Left lung (tissue), 10 donors: ENCODE results near the gene C6orf141. TPM values are rescaled to one million over a fixed set of nuclear protein-coding genes. Genes with fewer than 3 reads are reported as not detected.

Experiments used
- ATAC-seq: fragments of 200-7000 bp; cut with Tn5 transposase; one replicate; pipeline ENCODE4 v1.9.1; 2020; ENCODE audit warnings: moderate library complexity
- DNase-seq, 4 donors: peaks; one replicate each; pipeline ENCODE4 v3.0.0-alpha.2; 2013 to 2020
- H3K27ac ChIP-seq, 2 donors: fragments of 200-600 bp; sonication (generic) in 1 of 2; one replicate each; pipeline versions ENCODE4 v1.5.0 to v1.8.0; 2020 to 2021
- H3K27me3 ChIP-seq, 2 donors: fragments of 200-600 bp; sonication (generic) in 1 of 2; one replicate each; pipeline versions ENCODE4 v1.5.0 to v1.8.0; 2020 to 2021
- H3K36me3 ChIP-seq, 2 donors: fragments of 200-600 bp; sonication (generic) in 1 of 2; one replicate each; pipeline versions ENCODE4 v1.5.0 to v1.8.0; 2020 to 2021
- H3K4me1 ChIP-seq, 2 donors: fragments of 200-600 bp; one replicate each; pipeline ENCODE4 v1.8.0; 2021
- H3K4me3 ChIP-seq, 2 donors: fragments of 200-600 bp; sonication (generic) in 1 of 2; one replicate each; pipeline versions ENCODE4 v1.5.0 to v1.8.0; 2020 to 2021; ENCODE audit warnings: mild to moderate bottlenecking in 1 of 2
- H3K9me3 ChIP-seq, 2 donors: fragments of 200-600 bp; sonication (generic) in 1 of 2; one replicate each; pipeline versions ENCODE4 v1.5.0 to v1.8.0; 2020 to 2021
- intact Hi-C, 2 donors: fragments of 100-400 bp; cut with DNase I; formaldehyde crosslinking; loops; one replicate each; pipeline versions ENCODE4 v1.11.2 to v1.14.2; 2022
- polyA plus RNA-seq, 6 donors: library from polyadenylated mRNA; unstranded; fragments of 120-200 nt; gene quantifications; one replicate each; pipeline ENCODE4 v1.2.1, GENCODE V29; 2013; ENCODE audit not compliant: insufficient read length in 6 of 6
- total RNA-seq, 2 donors: library from RNA; stranded (reverse); fragmentation: NEBNext Ultra II Directional; extraction: Animal tissue kit (Norgen Biotek cat#: 25700); gene quantifications; one replicate each; pipeline ENCODE4 v1.2.1, GENCODE V29; 2021
- TF ChIP-seq, protein P1 (sequence below), 2 donors: fragments of 200-600 bp; sonication (generic) in 1 of 2; IDR thresholded peaks; one replicate each; pipeline versions ENCODE4 v1.5.0 to v1.8.0; 2021; ENCODE audit warnings: antibody characterized with exemption in 2 of 2
- donor health status: DM: no; HTN: yes; CAD: no.
- donor health status: DM: no; HTN: no; CAD: no.

The C6orf141 gene
- total and polyA plus RNA-seq, 8 donors: 3.0 to 10.0 (median 5.0) TPM

DNA sequence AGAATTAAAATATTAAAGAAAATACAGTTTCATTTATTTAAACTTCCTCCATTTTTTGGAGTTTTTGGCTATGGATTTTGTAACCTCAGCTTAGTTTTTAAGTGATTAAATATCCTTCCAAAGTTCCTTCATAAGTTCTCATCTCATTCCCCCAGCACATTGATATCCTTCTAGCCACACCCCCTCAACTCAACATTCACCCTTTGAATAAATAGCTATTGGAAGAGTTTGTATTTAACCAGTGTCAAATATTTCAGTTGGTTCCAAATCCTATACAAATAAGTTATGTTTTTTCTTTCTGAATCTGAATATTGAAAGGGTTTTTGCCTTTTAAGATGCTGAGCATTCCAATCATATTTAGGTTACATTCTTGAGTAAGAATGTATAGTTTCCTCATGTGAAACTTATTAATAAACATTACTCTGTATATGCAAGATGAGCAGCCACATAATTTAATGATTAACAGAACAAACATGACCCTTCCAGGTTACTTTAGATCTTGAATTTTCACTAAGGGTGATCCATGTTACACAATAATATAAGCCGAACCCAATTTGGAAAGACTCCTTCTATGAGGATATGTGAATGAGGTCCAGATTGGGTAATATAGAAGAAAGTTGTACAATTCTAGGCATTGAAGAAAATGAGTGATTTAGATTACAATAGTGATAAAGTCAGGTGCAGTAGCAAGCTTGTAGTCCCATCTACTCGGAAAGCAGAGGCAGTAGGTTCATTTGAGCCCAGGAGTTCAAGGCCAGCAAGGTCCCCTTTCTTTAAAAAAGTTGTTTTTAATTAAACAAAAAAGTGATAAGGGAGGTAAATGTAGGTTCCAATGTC is 37.1 kb upstream of the C6orf141 start:
- no peak for DNase-seq
- no peaks in the 10 kb centered on the region for H3K4me1 ChIP-seq
- H3K27me3 ChIP-seq: no peaks in the 10 kb centered on the region
- H3K36me3 ChIP-seq: no peaks in the 10 kb centered on the region
- ATAC-seq: no peak
- no peak overlapping the region for H3K4me3 ChIP-seq
- TF ChIP-seq, protein P1, sequence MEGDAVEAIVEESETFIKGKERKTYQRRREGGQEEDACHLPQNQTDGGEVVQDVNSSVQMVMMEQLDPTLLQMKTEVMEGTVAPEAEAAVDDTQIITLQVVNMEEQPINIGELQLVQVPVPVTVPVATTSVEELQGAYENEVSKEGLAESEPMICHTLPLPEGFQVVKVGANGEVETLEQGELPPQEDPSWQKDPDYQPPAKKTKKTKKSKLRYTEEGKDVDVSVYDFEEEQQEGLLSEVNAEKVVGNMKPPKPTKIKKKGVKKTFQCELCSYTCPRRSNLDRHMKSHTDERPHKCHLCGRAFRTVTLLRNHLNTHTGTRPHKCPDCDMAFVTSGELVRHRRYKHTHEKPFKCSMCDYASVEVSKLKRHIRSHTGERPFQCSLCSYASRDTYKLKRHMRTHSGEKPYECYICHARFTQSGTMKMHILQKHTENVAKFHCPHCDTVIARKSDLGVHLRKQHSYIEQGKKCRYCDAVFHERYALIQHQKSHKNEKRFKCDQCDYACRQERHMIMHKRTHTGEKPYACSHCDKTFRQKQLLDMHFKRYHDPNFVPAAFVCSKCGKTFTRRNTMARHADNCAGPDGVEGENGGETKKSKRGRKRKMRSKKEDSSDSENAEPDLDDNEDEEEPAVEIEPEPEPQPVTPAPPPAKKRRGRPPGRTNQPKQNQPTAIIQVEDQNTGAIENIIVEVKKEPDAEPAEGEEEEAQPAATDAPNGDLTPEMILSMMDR (IDR thresholded peaks at IDR 0.05): no peak
- H3K9me3 ChIP-seq: no peaks in the 10 kb centered on the region
- no peak overlapping the region for H3K27ac ChIP-seq
- intact Hi-C loops: no loop called here

DNA sequence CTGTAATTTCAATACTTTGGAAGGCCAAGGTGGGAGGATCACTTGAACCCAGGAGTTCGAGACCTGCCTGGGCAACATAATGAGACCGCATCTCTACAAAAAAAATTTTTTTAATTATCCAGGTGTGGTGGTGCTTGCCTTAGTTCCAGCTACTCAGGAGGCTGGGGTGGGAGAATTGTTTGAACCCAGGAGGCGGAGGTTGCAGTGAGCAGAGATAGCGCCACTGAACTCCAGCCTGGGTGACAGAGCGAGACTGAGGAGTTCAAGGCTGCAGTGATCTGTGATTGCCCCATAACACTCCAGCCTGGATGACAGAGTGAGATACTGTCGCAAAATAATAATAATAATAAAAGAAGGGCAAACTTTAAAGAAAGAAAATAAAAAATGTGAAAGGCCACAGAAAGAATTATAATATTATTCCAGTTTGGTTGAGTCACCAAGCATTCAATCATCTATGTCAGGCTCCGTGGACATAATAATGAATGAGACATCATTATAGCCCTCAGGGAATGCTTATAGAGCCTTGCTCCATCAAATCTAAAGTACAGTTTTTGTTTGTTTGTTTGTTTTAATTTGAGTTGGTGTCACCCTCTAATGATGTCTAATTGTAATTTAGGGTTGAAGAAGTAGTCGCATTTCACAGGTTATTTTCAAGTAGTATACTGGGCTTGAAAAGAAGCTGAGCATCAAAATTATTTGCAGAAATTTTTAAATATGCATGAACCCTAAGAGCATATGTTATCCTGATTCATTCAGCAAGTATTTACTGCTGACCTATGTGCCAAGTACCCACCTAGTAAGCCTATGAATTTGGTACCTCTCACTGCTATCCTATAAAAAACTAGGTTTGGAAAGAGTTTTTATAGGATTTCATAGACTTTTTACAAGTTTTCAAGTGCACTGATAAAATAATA is 35.6 kb upstream of the C6orf141 start:
- H3K4me1 ChIP-seq: no peaks in the 10 kb centered on the region

DNA sequence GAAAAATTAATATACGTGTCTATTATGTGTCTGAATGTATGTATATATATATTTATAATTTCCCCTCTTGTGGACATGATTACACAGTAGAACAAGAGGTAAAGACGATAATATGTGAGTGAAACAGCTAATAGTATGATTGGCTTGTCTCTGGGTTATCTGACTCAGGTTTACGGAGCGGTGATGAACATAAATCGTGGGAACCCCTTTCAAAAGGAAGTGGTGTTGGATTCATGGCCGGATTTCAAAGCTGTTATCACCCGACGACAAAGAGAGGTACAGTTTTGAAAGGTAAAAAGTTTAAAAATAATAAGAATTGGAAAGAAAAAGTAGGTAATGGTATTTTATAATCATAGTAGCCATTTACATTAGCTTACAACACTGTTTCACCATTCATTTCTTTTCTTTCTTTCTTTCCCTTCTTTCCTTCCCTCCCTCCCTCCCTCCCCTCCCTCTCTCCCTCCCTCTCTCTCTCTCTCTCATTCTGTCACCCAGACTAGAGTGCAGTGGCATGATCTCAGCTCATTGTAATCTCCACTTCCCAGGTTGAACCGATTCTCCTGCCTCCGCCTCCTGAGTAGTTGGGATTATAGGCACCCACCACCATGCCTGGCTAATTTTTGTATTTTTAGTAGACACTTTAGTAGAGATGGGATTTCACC is 34.9 kb upstream of the C6orf141 start:
- no peak for ATAC-seq
- intact Hi-C loops: no loop called here
- TF ChIP-seq, protein P1 (IDR thresholded peaks at IDR 0.05): no peak

More for the DNA sequence above, 35.6 kb upstream of the C6orf141 start:
- no peaks in the 10 kb centered on the region for H3K36me3 ChIP-seq
- intact Hi-C loops: no loop called here
- TF ChIP-seq, protein P1 (IDR thresholded peaks at IDR 0.05): no peak
- H3K4me3 ChIP-seq: no peak overlapping the region
- no peak for ATAC-seq
- DNase-seq: no peak
- H3K27me3 ChIP-seq: no peaks in the 10 kb centered on the region
- H3K27ac ChIP-seq: no peak overlapping the region
- no peaks in the 10 kb centered on the region for H3K9me3 ChIP-seq

DNA sequence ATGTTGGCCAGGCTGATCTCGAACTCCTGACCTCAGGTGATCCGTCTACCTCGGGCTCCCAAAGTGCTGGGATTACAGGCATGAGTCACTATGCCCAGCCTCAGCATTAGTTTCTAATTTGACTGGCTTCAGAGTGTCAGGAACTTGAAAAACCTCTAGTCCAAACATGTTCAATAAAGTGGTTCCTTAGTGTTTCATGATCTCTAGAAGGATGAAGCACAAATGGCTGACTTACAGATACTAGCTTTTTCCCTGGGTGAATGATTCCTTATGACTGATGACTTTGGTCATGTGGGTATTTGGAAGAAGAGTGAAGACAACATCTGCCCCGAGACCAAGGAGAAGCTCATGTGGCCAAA is 34.3 kb upstream of the C6orf141 start:
- TF ChIP-seq, protein P1 (IDR thresholded peaks at IDR 0.05): no peak
- H3K27me3 ChIP-seq: no peaks in the 10 kb centered on the region
- DNase-seq: no peak
- no peaks in the 10 kb centered on the region for H3K9me3 ChIP-seq
- H3K36me3 ChIP-seq: no peaks in the 10 kb centered on the region
- no peak overlapping the region for H3K27ac ChIP-seq
- ATAC-seq: no peak
- no peak overlapping the region for H3K4me3 ChIP-seq
- intact Hi-C loops: no loop called here
- no peaks in the 10 kb centered on the region for H3K4me1 ChIP-seq

More for the DNA sequence above, 34.9 kb upstream of the C6orf141 start:
- Histone ChIP-seq H3K36me3 (no peaks in the 10 kb centered on the region), H3K4me3 (no peak overlapping the region), H3K9me3 (no peaks in the 10 kb centered on the region), H3K27me3 (no peaks in the 10 kb centered on the region), H3K27ac (no peak overlapping the region), H3K4me1 (no peaks in the 10 kb centered on the region)
- DNase-seq: no peak
